HCT116 (cell line): ENCODE data around the gene MMP26. TPM values are rescaled to one million over a fixed set of nuclear protein-coding genes. Genes with fewer than 3 reads are reported as not detected.

Experiments used
- ATAC-seq: fragments of 200-7000 bp; cut with Tn5 transposase; 2 replicates; pipeline ENCODE4 v1.9.1; 2020; ENCODE audit warnings: mild to moderate bottlenecking, moderate library complexity
- BruUV-seq: library from RNA; stranded (reverse); fragments of 400-500 nt; replicated peaks from 2 replicates; lab custom pipeline; 2021; lab: Mats Ljungman, UMichigan
- CTCF ChIA-PET: fragments of 300-600 bp; sonication (Branson Sonifier 250); formaldehyde crosslinking; loops from one replicate; lab custom pipeline; 2021; ENCODE audit warnings: antibody characterized with exemption; lab: Charles Lee
- POLR2A ChIA-PET: fragments of 300-600, 350-600 bp; sonication (Branson Sonifier 250); formaldehyde crosslinking; loops from one replicate; lab custom pipeline; 2021; ENCODE audit warnings: antibody characterized with exemption; lab: Charles Lee
- RAD21 ChIA-PET, 2 experiments: fragments of 300-600 bp; sonication (Branson Sonifier 250); formaldehyde crosslinking; loops; one replicate each; lab custom pipeline; 2023; ENCODE audit warnings: low total read pairs in 2 of 2; ENCODE audit not compliant: uncharacterized antibody in 2 of 2, unreplicated experiment in 2 of 2, low non-redundant PET in 1 of 2; lab: Charles Lee
- DNase-seq: peaks from one replicate; pipeline ENCODE4 v3.0.0-alpha.2; 2010; ENCODE audit warnings: low read depth, low spot score
- H2AFZ ChIP-seq: fragments of 200-600 bp; shearing (Covaris generic), sonication (generic); 2 replicates; pipeline ENCODE4 v1.6.1; 2017; ENCODE audit warnings: low read depth, mixed run types, mixed read lengths, antibody characterized with exemption, low read length; ENCODE audit not compliant: poor library complexity, severe bottlenecking
- H3K27ac ChIP-seq: 2 replicates; pipeline ENCODE4 v1.5.1; 2012; ENCODE audit warnings: low read depth, low read length
- H3K27me3 ChIP-seq: fragments of 200-600 bp; sonication (generic); 2 replicates; pipeline ENCODE4 v1.6.1; 2016; ENCODE audit warnings: mixed run types, low read length, mixed read lengths; ENCODE audit not compliant: insufficient read depth
- H3K36me3 ChIP-seq, 2 experiments: fragments of 200-500 bp in 1 of 2; fragments of 200-600 bp in 1 of 2; sonication (Bioruptor generic) in 1 of 2; sonication (generic) in 1 of 2; 2 replicates each; pipeline versions ENCODE4 v1.5.1 to v1.6.1; 2014 to 2016; ENCODE audit warnings: low read length in 2 of 2, inconsistent platforms in 1 of 2, mixed read lengths in 1 of 2, mixed run types in 1 of 2; ENCODE audit not compliant: insufficient read depth in 2 of 2, control insufficient read depth in 1 of 2
- H3K4me1 ChIP-seq, 2 experiments: fragments of 200-600 bp in 1 of 2; sonication (generic) in 1 of 2; 2 replicates each; pipeline versions ENCODE4 v1.5.1 to v1.6.1; 2012 to 2017; ENCODE audit warnings: low read length in 2 of 2, inconsistent platforms in 1 of 2, mild to moderate bottlenecking in 1 of 2, mixed read lengths in 1 of 2, mixed run types in 1 of 2, moderate library complexity in 1 of 2; ENCODE audit not compliant: insufficient read depth in 2 of 2, control insufficient read depth in 1 of 2
- H3K4me2 ChIP-seq: fragments of 200-600 bp; sonication (generic); 2 replicates; pipeline ENCODE4 v1.6.1; 2017; ENCODE audit warnings: mixed run types, low read length, mixed read lengths
- H3K4me3 ChIP-seq, 2 experiments: fragments of 200-600 bp in 1 of 2; sonication (generic) in 1 of 2; replicated peaks in 1 of 2; 2 replicates each; pipeline ENCODE4 v1.5.1; 2011 to 2016; ENCODE audit warnings: low read length in 2 of 2, control low read depth in 1 of 2, low read depth in 1 of 2, mild to moderate bottlenecking in 1 of 2, mixed read lengths in 1 of 2, mixed run types in 1 of 2
- H3K79me2 ChIP-seq: fragments of 200-600 bp; sonication (generic); 2 replicates; pipeline ENCODE4 v1.6.1; 2017; ENCODE audit warnings: mild to moderate bottlenecking, mixed run types, low read length, moderate library complexity, mixed read lengths; ENCODE audit not compliant: insufficient read depth
- H3K9ac ChIP-seq: fragments of 200-600 bp; sonication (generic); 2 replicates; pipeline ENCODE4 v1.6.1; 2016; ENCODE audit warnings: low read length, mixed read lengths
- H3K9me2 ChIP-seq: fragments of 200-600 bp; sonication (generic), shearing (Covaris generic); 2 replicates; pipeline ENCODE4 v1.6.1; 2017; ENCODE audit warnings: mixed run types, mild to moderate bottlenecking, moderate library complexity; ENCODE audit not compliant: insufficient read depth
- H3K9me3 ChIP-seq, 2 experiments: fragments of 200-500 bp in 1 of 2; fragments of 200-600 bp in 1 of 2; sonication (Bioruptor generic) in 1 of 2; sonication (generic) in 1 of 2; 2 replicates each; pipeline ENCODE4 v1.6.1; 2014 to 2017; ENCODE audit warnings: low read length in 2 of 2, mixed read lengths in 2 of 2, inconsistent platforms in 1 of 2, low read depth in 1 of 2, mild to moderate bottlenecking in 1 of 2, mixed run types in 1 of 2, moderate library complexity in 1 of 2; ENCODE audit not compliant: control insufficient read depth in 1 of 2, insufficient read depth in 1 of 2
- H4K20me1 ChIP-seq: fragments of 200-600 bp; sonication (generic), shearing (Covaris generic); 2 replicates; pipeline ENCODE4 v1.6.1; 2017; ENCODE audit warnings: mixed run types, mild to moderate bottlenecking, moderate library complexity; ENCODE audit not compliant: insufficient read depth
- CBX3 ChIP-seq: IDR thresholded peaks from 2 replicates; pipeline ENCODE4 v1.6.1; 2012; ENCODE audit warnings: low read depth
- CEBPB ChIP-seq: IDR thresholded peaks from 2 replicates; pipeline ENCODE4 v1.6.1; 2012; ENCODE audit warnings: low read depth
- EZH2 ChIP-seq: fragments of 200-600 bp; sonication (generic); IDR thresholded peaks from 2 replicates; pipeline ENCODE4 v1.6.1; 2017; ENCODE audit warnings: antibody characterized with exemption, mixed run types
- EZH2phosphoT487 ChIP-seq: fragments of 200-600 bp; IDR thresholded peaks from 2 replicates; pipeline ENCODE4 v1.6.1; 2018; ENCODE audit warnings: antibody characterized with exemption, borderline replicate concordance
- FOSL1 ChIP-seq: IDR thresholded peaks from 2 replicates; pipeline ENCODE4 v1.6.1; 2012; ENCODE audit warnings: low read depth
- JUND ChIP-seq: IDR thresholded peaks from 2 replicates; pipeline ENCODE4 v1.6.1; 2012
- RAD21 ChIP-seq: IDR thresholded peaks from 2 replicates; pipeline ENCODE4 v1.6.1; 2012; ENCODE audit warnings: low read depth, mild to moderate bottlenecking
- SIN3A ChIP-seq: IDR thresholded peaks from 2 replicates; pipeline ENCODE4 v1.6.1; 2012; ENCODE audit warnings: low read depth
- SP1 ChIP-seq: IDR thresholded peaks from 2 replicates; pipeline ENCODE4 v1.6.1; 2012; ENCODE audit warnings: low read depth
- SRF ChIP-seq: IDR thresholded peaks from 2 replicates; pipeline ENCODE4 v1.6.1; 2012; ENCODE audit warnings: low read depth
- TCF7L2 ChIP-seq: IDR thresholded peaks from 2 replicates; pipeline ENCODE4 v1.7.0; 2011; ENCODE audit warnings: borderline replicate concordance, inconsistent platforms; ENCODE audit not compliant: insufficient read depth, insufficient read length; ENCODE audit errors: extremely low read depth
- YY1 ChIP-seq: IDR thresholded peaks from 2 replicates; pipeline ENCODE4 v1.6.1; 2011; ENCODE audit warnings: low read length, low read depth, moderate library complexity, mild to moderate bottlenecking; ENCODE audit not compliant: insufficient replicate concordance; ENCODE audit errors: extremely low read depth
- ZFX ChIP-seq: fragments of 450-650 bp; IDR thresholded peaks from 2 replicates; pipeline ENCODE4 v1.6.1; 2017
- ZNF274 ChIP-seq: fragments of 200-500 bp; sonication (Bioruptor generic); IDR thresholded peaks from 2 replicates; pipeline ENCODE4 v1.6.1; 2014; ENCODE audit warnings: mild to moderate bottlenecking, low read depth, low read length, inconsistent platforms
- intact Hi-C: fragments of 100-400 bp; cut with micrococcal nuclease; formaldehyde crosslinking; loops from 2 replicates; pipeline ENCODE4 v1.10.0; 2022
- total RNA-seq: library from RNA; stranded (reverse); gene quantifications from one replicate; pipeline ENCODE4 v1.2.1, GENCODE V29; 2021; ENCODE audit not compliant: unreplicated experiment
- TF ChIP-seq, protein P1 (sequence below): IDR thresholded peaks from 2 replicates; pipeline ENCODE4 v1.6.1; 2012
- TF ChIP-seq, protein P2 (sequence below), 3 experiments: fragments of 200-600 bp in 1 of 3; sonication (generic) in 1 of 3; IDR thresholded peaks in 2 of 3; conservative IDR thresholded peaks in 1 of 3; 2 replicates each; pipeline ENCODE4 v1.5.1; 2012 to 2017; ENCODE audit warnings: low read depth in 2 of 3, low read length in 2 of 3, antibody characterized with exemption in 1 of 3, borderline replicate concordance in 1 of 3, control low read depth in 1 of 3, mild to moderate bottlenecking in 1 of 3, mixed read lengths in 1 of 3, mixed run types in 1 of 3, moderate library complexity in 1 of 3; ENCODE audit not compliant: insufficient read depth in 1 of 3

The MMP26 gene
- total RNA-seq, 1 experiment from 2014 or later: not detected

DNA sequence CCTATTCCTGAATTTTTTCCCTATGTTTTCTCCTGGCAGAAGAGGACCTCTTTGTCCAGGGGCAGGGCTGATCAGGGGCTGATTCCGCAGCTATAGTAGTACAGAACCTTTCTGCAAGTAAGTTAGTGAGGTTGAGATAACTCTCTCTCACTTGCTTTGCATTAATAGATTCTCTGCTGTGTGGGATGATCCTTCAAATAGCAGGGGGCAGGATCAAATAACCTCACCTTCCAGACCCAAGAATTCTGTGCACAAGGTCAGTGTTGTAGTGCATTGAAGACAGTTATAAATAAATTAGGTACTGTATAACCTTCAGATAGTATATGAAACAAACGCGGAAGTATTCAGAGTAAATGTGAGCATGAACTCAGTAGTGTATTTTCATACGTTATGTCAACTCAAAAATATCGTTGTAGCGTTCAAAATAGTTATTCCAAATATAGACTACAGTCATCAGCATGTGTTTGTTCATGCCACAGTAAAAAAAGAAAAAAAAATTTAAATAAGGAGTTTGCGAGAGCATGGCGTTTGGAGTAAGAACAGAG, 278 bp downstream of the MMP26 start:
- Histone ChIP-seq H3K4me2 (no peak overlapping the region), H2AFZ (no peak overlapping the region), H3K27me3 (peaks cover 70% of the 10 kb centered on the region), H3K79me2 (no peaks in the 10 kb centered on the region), H3K4me3 (no peak overlapping the region), H4K20me1 (no peaks in the 10 kb centered on the region), H3K9me3 (no peaks in the 10 kb centered on the region), H3K4me1 (no peaks in the 10 kb centered on the region), H3K36me3 (no peaks in the 10 kb centered on the region), H3K9me2 (no peaks in the 10 kb centered on the region), H3K9ac (no peak overlapping the region), H3K27ac (no peak overlapping the region)
- DNase-seq: no peak
- RAD21 ChIA-PET: no interaction called here
- no peak for ATAC-seq
- POLR2A ChIA-PET: no interaction called here
- BruUV-seq: no TSS peak
- CTCF ChIA-PET: no interaction called here
- TF ChIP-seq ZNF274: no peak
- no peak for TF ChIP-seq SIN3A
- no peak for TF ChIP-seq JUND
- no peak for TF ChIP-seq EZH2phosphoT487
- TF ChIP-seq CEBPB: no peak
- no peak for TF ChIP-seq SP1
- TF ChIP-seq CBX3: no peak
- TF ChIP-seq, protein P1, sequence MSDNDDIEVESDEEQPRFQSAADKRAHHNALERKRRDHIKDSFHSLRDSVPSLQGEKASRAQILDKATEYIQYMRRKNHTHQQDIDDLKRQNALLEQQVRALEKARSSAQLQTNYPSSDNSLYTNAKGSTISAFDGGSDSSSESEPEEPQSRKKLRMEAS: no peak
- TF ChIP-seq FOSL1: no peak
- no peak for TF ChIP-seq SRF
- TF ChIP-seq ZFX: no peak
- TF ChIP-seq, protein P2, sequence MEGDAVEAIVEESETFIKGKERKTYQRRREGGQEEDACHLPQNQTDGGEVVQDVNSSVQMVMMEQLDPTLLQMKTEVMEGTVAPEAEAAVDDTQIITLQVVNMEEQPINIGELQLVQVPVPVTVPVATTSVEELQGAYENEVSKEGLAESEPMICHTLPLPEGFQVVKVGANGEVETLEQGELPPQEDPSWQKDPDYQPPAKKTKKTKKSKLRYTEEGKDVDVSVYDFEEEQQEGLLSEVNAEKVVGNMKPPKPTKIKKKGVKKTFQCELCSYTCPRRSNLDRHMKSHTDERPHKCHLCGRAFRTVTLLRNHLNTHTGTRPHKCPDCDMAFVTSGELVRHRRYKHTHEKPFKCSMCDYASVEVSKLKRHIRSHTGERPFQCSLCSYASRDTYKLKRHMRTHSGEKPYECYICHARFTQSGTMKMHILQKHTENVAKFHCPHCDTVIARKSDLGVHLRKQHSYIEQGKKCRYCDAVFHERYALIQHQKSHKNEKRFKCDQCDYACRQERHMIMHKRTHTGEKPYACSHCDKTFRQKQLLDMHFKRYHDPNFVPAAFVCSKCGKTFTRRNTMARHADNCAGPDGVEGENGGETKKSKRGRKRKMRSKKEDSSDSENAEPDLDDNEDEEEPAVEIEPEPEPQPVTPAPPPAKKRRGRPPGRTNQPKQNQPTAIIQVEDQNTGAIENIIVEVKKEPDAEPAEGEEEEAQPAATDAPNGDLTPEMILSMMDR (IDR thresholded peaks at IDR 0.05 in 2 of 3, conservative IDR thresholded peaks at IDR 0.05 in 1 of 3; ENCODE audit: borderline replicate concordance in 1 of 3, insufficient read depth in 1 of 3, low read depth in 2 of 3, low read length in 2 of 3): no peak
- TF ChIP-seq YY1: no peak
- no peak for TF ChIP-seq EZH2
- no peak for TF ChIP-seq RAD21
- no peak for TF ChIP-seq TCF7L2
- intact Hi-C loops: no loop called here
